Nephron progenitor cell (in vitro differentiated cells): Measurements from ENCODE around the gene CHPF.

Experiments
- DNase-seq: peaks from one replicate; pipeline ENCODE4 v3.0.0; 2021
- H3K27ac Mint-ChIP-seq: 2 replicates; pipeline ENCODE4 v1.8.0; 2021; ENCODE audit warnings: mild to moderate bottlenecking, moderate library complexity, mixed read lengths
- H3K27me3 Mint-ChIP-seq: 2 replicates; pipeline ENCODE4 v1.8.0; 2021; ENCODE audit warnings: mild to moderate bottlenecking, low read depth, mixed read lengths; ENCODE audit not compliant: poor library complexity
- H3K36me3 Mint-ChIP-seq: 2 replicates; pipeline ENCODE4 v1.8.0; 2021; ENCODE audit warnings: low read depth, mixed read lengths
- H3K4me1 Mint-ChIP-seq: 2 replicates; pipeline ENCODE4 v1.8.0; 2021; ENCODE audit warnings: mixed read lengths
- H3K4me3 Mint-ChIP-seq: 2 replicates; pipeline ENCODE4 v1.8.0; 2021; ENCODE audit warnings: mild to moderate bottlenecking, moderate library complexity, mixed read lengths
- H3K9me3 Mint-ChIP-seq: 2 replicates; pipeline ENCODE4 v1.8.0; 2021; ENCODE audit warnings: mild to moderate bottlenecking, moderate library complexity, mixed read lengths
- CTCF ChIP-seq: fragments of 200-600 bp; sonication (generic); IDR thresholded peaks from 2 replicates; pipeline ENCODE4 v1.5.0; 2021; ENCODE audit warnings: antibody characterized with exemption

The CHPF gene

GRCh38 chr2:219554350-219554749 is 10.7 kb upstream of the CHPF start:
- Mint-ChIP-seq H3K36me3 (peaks cover 30% of the 10 kb centered on the region), H3K27me3 (peaks cover 40% of the 10 kb centered on the region), H3K4me1 (peaks cover 11% of the 10 kb centered on the region), H3K9me3 (no peaks in the 10 kb centered on the region), H3K27ac (no peak overlapping the region), H3K4me3 (no peak overlapping the region)
- no peak for DNase-seq
- TF ChIP-seq CTCF: no peak

GRCh38 chr2:219553463-219553963 is 9.9 kb upstream of the CHPF start:
- Mint-ChIP-seq H3K4me3 (peak overlapping the region; percentile 62), H3K4me1 (peaks cover 11% of the 10 kb centered on the region), H3K9me3 (no peaks in the 10 kb centered on the region), H3K27ac (no peak overlapping the region), H3K27me3 (peaks cover 48% of the 10 kb centered on the region), H3K36me3 (peaks cover 21% of the 10 kb centered on the region)
- DNase-seq: no peak
- no peak for TF ChIP-seq CTCF

- H3K36me3 Mint-ChIP-seq: peaks cover 20% of the 10 kb centered on the region
- peak overlapping the region; percentile 62 for H3K4me3 Mint-ChIP-seq
- TF ChIP-seq CTCF: no peak
- DNase-seq: no peak
- peaks cover 50% of the 10 kb centered on the region for H3K27me3 Mint-ChIP-seq
- H3K4me1 Mint-ChIP-seq: peaks cover 11% of the 10 kb centered on the region
- H3K9me3 Mint-ChIP-seq: no peaks in the 10 kb centered on the region
- no peak overlapping the region for H3K27ac Mint-ChIP-seq
Observed at GRCh38 chr2:219553168-219553417, 9.5 kb upstream of the CHPF start.

- peaks cover 53% of the 10 kb centered on the region for H3K27me3 Mint-ChIP-seq
Observed at GRCh38 chr2:219552382-219553167, 9.0 kb upstream of the CHPF start.

GRCh38 chr2:219551441-219552381 is 8.1 kb upstream of the CHPF start:
- DNase-seq: peak; percentile 51
- no peak for TF ChIP-seq CTCF
- Mint-ChIP-seq H3K9me3 (no peaks in the 10 kb centered on the region), H3K36me3 (peaks cover 18% of the 10 kb centered on the region), H3K27ac (no peak overlapping the region), H3K27me3 (peaks cover 58% of the 10 kb centered on the region), H3K4me3 (peak overlapping the region; percentile 85), H3K4me1 (peaks cover 11% of the 10 kb centered on the region)

More at GRCh38 chr2:219552382-219553167, 9.0 kb upstream of the CHPF start:
- TF ChIP-seq CTCF: no peak
- Mint-ChIP-seq H3K36me3 (peaks cover 20% of the 10 kb centered on the region), H3K9me3 (no peaks in the 10 kb centered on the region), H3K27ac (no peak overlapping the region), H3K4me3 (peak overlapping the region; percentile 85), H3K4me1 (peaks cover 11% of the 10 kb centered on the region)
- DNase-seq: peak; percentile 95
